ENCODE data around the gene BFSP2.

DNA sequence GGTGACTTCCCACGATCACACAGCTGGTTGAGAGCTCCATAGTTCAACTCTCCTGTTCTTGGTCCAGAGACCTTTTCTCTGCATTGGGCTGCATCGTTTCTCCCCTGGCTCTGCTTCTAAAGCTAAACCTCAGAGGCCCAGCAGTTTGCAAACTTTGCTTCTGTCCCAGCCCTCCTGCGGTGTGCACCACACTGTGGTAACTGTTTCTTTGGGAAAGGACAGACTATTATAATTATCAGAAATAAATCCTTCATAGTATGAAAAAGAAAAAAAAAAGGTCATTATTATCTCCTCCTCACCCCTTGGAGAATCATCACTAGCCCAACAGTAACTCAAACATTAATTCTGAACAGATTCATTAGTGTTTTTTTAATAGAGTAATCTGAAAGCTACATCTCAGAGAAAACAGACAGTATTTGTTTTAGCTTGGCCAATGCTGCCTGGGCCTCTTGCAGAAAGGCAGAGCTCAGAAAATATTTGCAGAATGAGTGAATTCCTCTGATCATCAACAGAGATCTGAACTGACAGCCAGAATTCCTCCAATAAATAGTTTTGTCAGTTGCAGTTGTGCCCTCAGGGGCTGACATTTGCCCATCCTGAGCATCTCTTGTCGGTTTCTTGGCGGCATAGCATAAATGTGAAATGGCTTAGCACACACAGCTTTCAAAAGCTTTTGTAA, 52.9 kb downstream of the BFSP2 start:
- TF ChIP-seq, protein P1, sequence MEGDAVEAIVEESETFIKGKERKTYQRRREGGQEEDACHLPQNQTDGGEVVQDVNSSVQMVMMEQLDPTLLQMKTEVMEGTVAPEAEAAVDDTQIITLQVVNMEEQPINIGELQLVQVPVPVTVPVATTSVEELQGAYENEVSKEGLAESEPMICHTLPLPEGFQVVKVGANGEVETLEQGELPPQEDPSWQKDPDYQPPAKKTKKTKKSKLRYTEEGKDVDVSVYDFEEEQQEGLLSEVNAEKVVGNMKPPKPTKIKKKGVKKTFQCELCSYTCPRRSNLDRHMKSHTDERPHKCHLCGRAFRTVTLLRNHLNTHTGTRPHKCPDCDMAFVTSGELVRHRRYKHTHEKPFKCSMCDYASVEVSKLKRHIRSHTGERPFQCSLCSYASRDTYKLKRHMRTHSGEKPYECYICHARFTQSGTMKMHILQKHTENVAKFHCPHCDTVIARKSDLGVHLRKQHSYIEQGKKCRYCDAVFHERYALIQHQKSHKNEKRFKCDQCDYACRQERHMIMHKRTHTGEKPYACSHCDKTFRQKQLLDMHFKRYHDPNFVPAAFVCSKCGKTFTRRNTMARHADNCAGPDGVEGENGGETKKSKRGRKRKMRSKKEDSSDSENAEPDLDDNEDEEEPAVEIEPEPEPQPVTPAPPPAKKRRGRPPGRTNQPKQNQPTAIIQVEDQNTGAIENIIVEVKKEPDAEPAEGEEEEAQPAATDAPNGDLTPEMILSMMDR (IDR thresholded peaks at IDR 0.05; ENCODE audit: insufficient read depth, low read length, poor library complexity, severe bottlenecking), result no peak
- no peak for TF ChIP-seq EZH2phosphoT487 (conservative IDR thresholded peaks at IDR 0.05; ENCODE audit: low read length)
